K562 (cell line): ENCODE data around the gene NPDC1. TPM values are rescaled to one million over a fixed set of nuclear protein-coding genes. Genes with fewer than 3 reads are reported as not detected.

Experiments
- CCAR2 ChIP-seq: fragments of 200-400 bp; formaldehyde crosslinking; IDR thresholded peaks from 2 replicates; pipeline ENCODE4 v1.6.1; 2017; ENCODE audit warnings: mild to moderate bottlenecking, low read depth, low read length
- MLLT1 ChIP-seq, 2 experiments: fragments of 450-650 bp; IDR thresholded peaks; 2 replicates each; pipeline ENCODE4 v1.6.1; 2016
- PCBP1 ChIP-seq: fragments of 200-400 bp; formaldehyde crosslinking; IDR thresholded peaks from 2 replicates; pipeline ENCODE4 v1.6.1; 2018; ENCODE audit warnings: mild to moderate bottlenecking, low read depth, low read length; ENCODE audit not compliant: poor library complexity, severe bottlenecking
- ZNF217 ChIP-seq: sonication (generic); formaldehyde crosslinking; IDR thresholded peaks from 2 replicates; pipeline ENCODE4 v1.8.0; 2022; ENCODE audit warnings: mild to moderate bottlenecking, missing genetic modification reagents
- ZNF431 ChIP-seq: sonication (generic); formaldehyde crosslinking; IDR thresholded peaks from 2 replicates; pipeline ENCODE4 v1.8.0; 2022; ENCODE audit warnings: mild to moderate bottlenecking, missing genetic modification reagents
- ZNF511 ChIP-seq: sonication (generic); formaldehyde crosslinking; IDR thresholded peaks from 2 replicates; pipeline ENCODE4 v1.8.0; 2022; ENCODE audit warnings: mild to moderate bottlenecking, missing genetic modification reagents
- polyA plus RNA-seq, 8 experiments: library from polyadenylated mRNA; depleted of rRNA in 4 of 8; stranded (reverse) in 5 of 8; unstranded in 3 of 8; fragments of >200 nt; fragmentation: Nextera tagmentation in 2 of 8; fragmentation: Illumina TruSeq in 1 of 8; extraction: Ambion mirVana in 2 of 8; extraction: Trizol in 1 of 8; gene quantifications; 2 replicates each; pipeline versions ENCODE4 v1.2.1 to v1.2.3, GENCODE V29; 2011 to 2014; ENCODE audit warnings: inconsistent platforms in 1 of 8, missing spikeins in 1 of 8
- total RNA-seq, 7 experiments: library from RNA; depleted of rRNA in 6 of 7; stranded (reverse); fragments of >200 nt in 6 of 7; fragmentation: Illumina TruSeq in 2 of 7; extraction: Trizol in 2 of 7; gene quantifications; 2 replicates each; pipeline versions ENCODE4 v1.2.1 to v1.2.3, GENCODE V29; 2011 to 2021; ENCODE audit warnings: low replicate concordance in 1 of 7
- TF ChIP-seq, protein P1 (sequence below): sonication (generic); formaldehyde crosslinking; IDR thresholded peaks from 2 replicates; pipeline ENCODE4 v1.8.1; 2023; ENCODE audit warnings: mild to moderate bottlenecking, missing genetic modification reagents
- TF ChIP-seq, protein P2 (sequence below): fragments of 450-650 bp; formaldehyde crosslinking; IDR thresholded peaks from 2 replicates; pipeline ENCODE4 v1.4.0; 2020; ENCODE audit warnings: mild to moderate bottlenecking, mixed read lengths

NPDC1 gene
- total and polyA plus RNA-seq, 9 of the 15 experiments (the other 6 are each of a cell fraction or from before 2014, with no cell fraction given) = 0.06 to 2.1 (median 0.53) TPM; not detected in 3

DNA sequence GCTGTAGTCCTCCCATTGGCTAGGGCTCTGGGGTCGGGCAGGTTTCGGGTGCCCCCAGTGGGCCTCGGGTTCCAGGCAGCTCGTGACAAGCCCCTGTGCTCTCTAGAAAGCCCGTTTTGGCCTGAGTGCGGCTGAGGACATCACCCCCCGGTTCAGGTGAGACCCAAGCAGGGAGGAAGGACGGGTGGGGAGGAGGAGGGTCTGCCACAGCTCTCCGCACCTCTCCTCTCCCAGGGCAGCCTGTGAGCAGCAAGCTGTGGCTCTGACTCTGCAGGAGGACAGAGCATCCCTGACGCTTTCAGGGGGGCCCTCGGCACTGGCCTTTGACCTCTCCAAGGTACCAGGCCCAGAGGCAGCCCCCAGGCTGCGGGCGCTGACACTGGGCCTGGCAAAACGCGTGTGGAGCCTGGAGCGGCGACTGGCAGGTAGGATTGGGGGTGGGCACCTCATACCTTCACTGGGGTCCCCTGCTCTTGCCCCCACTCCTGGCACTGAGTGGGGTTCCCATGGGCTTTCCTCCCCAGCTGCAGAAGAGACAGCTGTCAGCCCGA lies 53.1 kb downstream of the NPDC1 start (continued):
- TF ChIP-seq, protein P1, sequence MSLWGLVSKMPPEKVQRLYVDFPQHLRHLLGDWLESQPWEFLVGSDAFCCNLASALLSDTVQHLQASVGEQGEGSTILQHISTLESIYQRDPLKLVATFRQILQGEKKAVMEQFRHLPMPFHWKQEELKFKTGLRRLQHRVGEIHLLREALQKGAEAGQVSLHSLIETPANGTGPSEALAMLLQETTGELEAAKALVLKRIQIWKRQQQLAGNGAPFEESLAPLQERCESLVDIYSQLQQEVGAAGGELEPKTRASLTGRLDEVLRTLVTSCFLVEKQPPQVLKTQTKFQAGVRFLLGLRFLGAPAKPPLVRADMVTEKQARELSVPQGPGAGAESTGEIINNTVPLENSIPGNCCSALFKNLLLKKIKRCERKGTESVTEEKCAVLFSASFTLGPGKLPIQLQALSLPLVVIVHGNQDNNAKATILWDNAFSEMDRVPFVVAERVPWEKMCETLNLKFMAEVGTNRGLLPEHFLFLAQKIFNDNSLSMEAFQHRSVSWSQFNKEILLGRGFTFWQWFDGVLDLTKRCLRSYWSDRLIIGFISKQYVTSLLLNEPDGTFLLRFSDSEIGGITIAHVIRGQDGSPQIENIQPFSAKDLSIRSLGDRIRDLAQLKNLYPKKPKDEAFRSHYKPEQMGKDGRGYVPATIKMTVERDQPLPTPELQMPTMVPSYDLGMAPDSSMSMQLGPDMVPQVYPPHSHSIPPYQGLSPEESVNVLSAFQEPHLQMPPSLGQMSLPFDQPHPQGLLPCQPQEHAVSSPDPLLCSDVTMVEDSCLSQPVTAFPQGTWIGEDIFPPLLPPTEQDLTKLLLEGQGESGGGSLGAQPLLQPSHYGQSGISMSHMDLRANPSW (CRISPR knock-in tag) = 0 out of 2 replicates have a peak, but pooled peaks have one; percentile 5
- TF ChIP-seq, protein P2, sequence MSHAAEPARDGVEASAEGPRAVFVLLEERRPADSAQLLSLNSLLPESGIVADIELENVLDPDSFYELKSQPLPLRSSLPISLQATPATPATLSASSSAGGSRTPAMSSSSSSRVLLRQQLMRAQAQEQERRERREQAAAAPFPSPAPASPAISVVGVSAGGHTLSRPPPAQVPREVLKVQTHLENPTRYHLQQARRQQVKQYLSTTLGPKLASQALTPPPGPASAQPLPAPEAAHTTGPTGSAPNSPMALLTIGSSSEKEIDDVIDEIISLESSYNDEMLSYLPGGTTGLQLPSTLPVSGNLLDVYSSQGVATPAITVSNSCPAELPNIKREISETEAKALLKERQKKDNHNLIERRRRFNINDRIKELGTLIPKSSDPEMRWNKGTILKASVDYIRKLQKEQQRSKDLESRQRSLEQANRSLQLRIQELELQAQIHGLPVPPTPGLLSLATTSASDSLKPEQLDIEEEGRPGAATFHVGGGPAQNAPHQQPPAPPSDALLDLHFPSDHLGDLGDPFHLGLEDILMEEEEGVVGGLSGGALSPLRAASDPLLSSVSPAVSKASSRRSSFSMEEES (CRISPR knock-in tag) = no peak
- TF ChIP-seq ZNF217 (CRISPR knock-in tag) (no peak), CCAR2 (no peak), PCBP1 (peak; percentile 12), ZNF431 (CRISPR knock-in tag) (peak; percentile 0; the same call in 1 of the 2 replicates), MLLT1 (IDR thresholded peaks at IDR 0.05) (no peak), ZNF511 (CRISPR knock-in tag) (no peak)
